Sigmoid colon (tissue), 4 donors: Measurements from ENCODE around the gene DDIT4.

ENCODE experiments used
- CTCF ChIP-seq, 4 experiments: fragments of 450-650 bp in 3 of 4; fragments of 200-600 bp in 1 of 4; IDR thresholded peaks; one replicate each; pipeline ENCODE4 v1.5.1; 2016 to 2019; ENCODE audit warnings: antibody characterized with exemption in 4 of 4, mild to moderate bottlenecking in 3 of 4, moderate library complexity in 2 of 4
- EP300 ChIP-seq, 4 donors: sonication (generic); formaldehyde crosslinking; IDR thresholded peaks; one replicate each; pipeline ENCODE4 v1.6.1; 2017; ENCODE audit warnings: antibody characterized with exemption in 4 of 4
- POLR2A ChIP-seq, 2 donors: fragments of 450-650 bp; IDR thresholded peaks; one replicate each; pipeline ENCODE4 v1.6.1; 2016; ENCODE audit warnings: antibody characterized with exemption in 2 of 2, mild to moderate bottlenecking in 2 of 2, moderate library complexity in 2 of 2
- POLR2AphosphoS5 ChIP-seq, 4 donors: sonication (generic); formaldehyde crosslinking; IDR thresholded peaks; one replicate each; pipeline ENCODE4 v1.6.1; 2017; ENCODE audit warnings: antibody characterized with exemption in 4 of 4

GRCh38 chr10:72255977-72256729 lies 17.6 kb upstream of the DDIT4 start:
- TF ChIP-seq POLR2AphosphoS5 (IDR thresholded peaks at IDR 0.05) (peak in 2 of 4 donors; percentile 49 to 65), CTCF (IDR thresholded peaks at IDR 0.05) (no peak), POLR2A (IDR thresholded peaks at IDR 0.05) (no peak), EP300 (IDR thresholded peaks at IDR 0.05) (peak in 2 of 4 donors; percentile 48 to 61)
